Measurements from ENCODE around the gene MACROD1.

The MACROD1 gene

DNA sequence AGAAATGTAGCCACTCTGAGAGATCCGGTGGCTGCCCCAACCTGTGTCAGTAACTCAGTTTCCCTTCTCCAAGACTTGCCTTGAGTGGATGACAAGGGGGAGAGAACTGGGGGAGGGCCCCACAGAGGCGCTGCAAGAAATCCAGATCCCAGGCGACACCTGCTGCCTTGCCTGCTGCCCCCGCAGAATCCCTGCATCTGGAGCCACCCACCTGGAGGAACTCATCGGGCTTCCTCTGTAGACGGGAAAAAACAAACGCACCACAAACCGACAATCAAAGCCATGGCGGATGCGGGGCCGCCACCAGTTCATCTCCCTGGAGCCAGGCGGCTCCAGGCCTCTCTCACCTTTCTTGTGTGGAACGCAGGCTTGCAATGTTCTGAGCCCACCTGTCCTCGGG, 40.2 kb downstream of the MACROD1 start:
- Histone ChIP-seq H3K9ac (peak overlapping the region; percentile 52; the same call in 1 of the 2 replicates), H3K4me3 (no peak overlapping the region), H4K20me1 (peaks cover 90% of the 10 kb centered on the region), H3K4me2 (peak overlapping the region; percentile 72), H3K9me3 (no peaks in the 10 kb centered on the region), H3K27ac (peak overlapping the region; percentile 65), H3K27me3 (no peaks in the 10 kb centered on the region), H3K36me3 (no peaks in the 10 kb centered on the region), H3K4me1 (peaks cover 90% of the 10 kb centered on the region)
- TF ChIP-seq Cebpa-rat (IDR thresholded peaks at IDR 0.05) = no peak

DNA sequence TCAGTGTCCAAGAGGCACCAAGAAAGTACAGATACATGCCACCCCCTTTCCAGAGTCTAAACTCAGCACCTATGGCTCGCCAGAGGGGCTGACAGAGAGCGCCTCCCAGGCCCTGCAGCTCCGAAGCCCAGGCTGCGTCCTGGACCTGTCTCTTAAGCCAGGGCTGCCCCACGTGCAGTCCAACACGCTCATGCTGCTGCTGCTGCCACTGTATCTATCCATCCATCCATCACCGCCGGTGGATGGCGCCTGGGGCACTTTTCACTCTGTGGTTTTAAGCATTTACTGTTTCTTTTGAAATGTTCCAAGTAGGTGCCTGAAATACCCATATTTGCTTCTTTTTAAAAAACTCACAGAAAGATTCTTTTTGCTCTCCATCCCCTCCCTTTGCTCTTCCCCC, 41.8 kb downstream of the MACROD1 start:
- peaks cover 7% of the 10 kb centered on the region; the same call in 1 of the 2 replicates for H3K36me3 ChIP-seq
- H3K4me2 ChIP-seq = peak overlapping the region; percentile 39
- no peaks in the 10 kb centered on the region for H3K27me3 ChIP-seq
- no peak overlapping the region for H3K4me3 ChIP-seq
- H3K4me1 ChIP-seq = peaks cover 91% of the 10 kb centered on the region
- H3K9me3 ChIP-seq = no peaks in the 10 kb centered on the region
- H3K27ac ChIP-seq = no peak overlapping the region
- H3K9ac ChIP-seq = no peak overlapping the region
- no peak for TF ChIP-seq Cebpa-rat (IDR thresholded peaks at IDR 0.05)
- H4K20me1 ChIP-seq = peaks cover 90% of the 10 kb centered on the region

DNA sequence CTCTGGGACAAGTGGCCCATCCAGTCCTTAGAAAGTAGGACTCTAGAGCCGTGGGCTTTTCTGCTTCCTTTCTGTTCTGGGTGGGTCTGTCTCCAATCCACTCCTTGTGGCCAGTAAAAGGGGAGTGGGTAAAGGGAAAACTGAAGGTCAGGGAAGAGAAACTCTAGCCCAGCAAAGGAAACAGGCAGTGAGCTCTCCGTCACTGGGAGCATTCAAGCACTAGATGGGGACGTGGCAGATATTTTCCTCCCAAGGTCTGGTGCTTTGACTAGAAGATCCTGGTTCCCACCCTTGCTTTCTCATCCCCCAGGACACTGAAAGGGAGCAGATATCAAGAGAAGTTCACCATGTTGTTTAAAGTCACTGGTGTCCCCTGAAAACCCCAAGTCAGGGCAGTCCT, 42.2 kb downstream of the MACROD1 start:
- Histone ChIP-seq H3K4me1 (peaks cover 90% of the 10 kb centered on the region), H3K9me3 (no peaks in the 10 kb centered on the region), H3K9ac (no peak overlapping the region), H3K36me3 (peaks cover 12% of the 10 kb centered on the region; the same call in 1 of the 2 replicates), H3K4me2 (peak overlapping the region; percentile 39; the same call in 1 of the 2 replicates), H3K27ac (no peak overlapping the region), H3K4me3 (no peak overlapping the region), H4K20me1 (peaks cover 90% of the 10 kb centered on the region), H3K27me3 (no peaks in the 10 kb centered on the region)
- no peak for TF ChIP-seq Cebpa-rat (IDR thresholded peaks at IDR 0.05)

DNA sequence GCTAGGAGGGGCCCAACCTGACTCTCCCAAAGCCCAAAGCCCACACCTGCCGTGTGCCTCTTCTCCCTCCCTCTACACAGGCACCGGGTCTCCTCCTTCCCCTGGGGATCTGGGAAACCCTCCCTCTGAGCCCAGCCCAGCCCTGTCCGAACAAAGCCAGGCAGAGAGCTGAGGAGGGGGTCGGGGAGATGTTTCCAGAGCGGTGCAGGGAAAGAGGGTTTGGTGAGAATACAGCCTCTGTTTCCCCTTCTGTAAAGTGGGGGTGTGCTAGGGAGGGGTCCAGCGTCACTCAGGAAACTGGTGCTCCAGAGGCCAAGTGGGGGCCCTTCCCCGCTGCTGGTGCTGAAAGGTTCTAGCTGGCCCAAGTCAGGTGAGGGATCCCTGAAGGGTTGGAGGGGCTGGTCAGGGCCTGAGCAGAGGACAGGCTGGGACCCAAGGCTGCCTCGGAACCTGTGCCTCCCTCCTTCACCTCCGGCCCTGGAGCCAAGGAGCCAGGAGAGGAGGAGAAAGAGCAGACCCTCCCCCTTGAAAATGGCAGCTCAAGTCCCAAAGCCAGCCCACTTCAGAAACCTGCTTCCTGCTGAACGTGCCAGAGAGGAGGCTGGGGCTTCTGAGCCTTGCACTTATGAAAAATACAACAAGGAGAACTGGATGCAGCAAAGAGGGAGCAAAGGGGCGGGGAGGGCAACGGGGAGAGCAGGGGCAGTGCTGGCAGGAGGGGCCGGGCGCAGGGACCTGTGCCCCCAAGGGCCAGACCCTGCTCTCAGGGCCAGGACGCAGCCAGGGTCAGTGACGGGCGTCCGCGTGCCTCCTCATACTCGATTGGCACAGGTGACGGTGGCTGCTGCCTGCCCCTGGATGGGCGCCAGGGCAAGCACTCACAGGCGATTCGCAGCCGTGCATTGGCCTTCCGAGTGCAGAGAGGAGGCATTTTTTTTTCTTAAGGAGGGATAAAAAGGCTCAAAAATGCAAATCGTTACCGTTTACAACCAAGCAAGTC, 43.2 kb downstream of the MACROD1 start:
- H3K27ac ChIP-seq = peak overlapping the region; percentile 35; the same call in 1 of the 2 replicates
- no peaks in the 10 kb centered on the region for H3K9me3 ChIP-seq
- peaks cover 83% of the 10 kb centered on the region for H3K4me1 ChIP-seq
- H3K4me2 ChIP-seq = peak overlapping the region; percentile 53
- H4K20me1 ChIP-seq = peaks cover 90% of the 10 kb centered on the region
- H3K9ac ChIP-seq = no peak overlapping the region
- H3K36me3 ChIP-seq = peaks cover 22% of the 10 kb centered on the region
- H3K27me3 ChIP-seq = no peaks in the 10 kb centered on the region
- no peak overlapping the region for H3K4me3 ChIP-seq
- no peak for TF ChIP-seq Cebpa-rat (IDR thresholded peaks at IDR 0.05)

DNA sequence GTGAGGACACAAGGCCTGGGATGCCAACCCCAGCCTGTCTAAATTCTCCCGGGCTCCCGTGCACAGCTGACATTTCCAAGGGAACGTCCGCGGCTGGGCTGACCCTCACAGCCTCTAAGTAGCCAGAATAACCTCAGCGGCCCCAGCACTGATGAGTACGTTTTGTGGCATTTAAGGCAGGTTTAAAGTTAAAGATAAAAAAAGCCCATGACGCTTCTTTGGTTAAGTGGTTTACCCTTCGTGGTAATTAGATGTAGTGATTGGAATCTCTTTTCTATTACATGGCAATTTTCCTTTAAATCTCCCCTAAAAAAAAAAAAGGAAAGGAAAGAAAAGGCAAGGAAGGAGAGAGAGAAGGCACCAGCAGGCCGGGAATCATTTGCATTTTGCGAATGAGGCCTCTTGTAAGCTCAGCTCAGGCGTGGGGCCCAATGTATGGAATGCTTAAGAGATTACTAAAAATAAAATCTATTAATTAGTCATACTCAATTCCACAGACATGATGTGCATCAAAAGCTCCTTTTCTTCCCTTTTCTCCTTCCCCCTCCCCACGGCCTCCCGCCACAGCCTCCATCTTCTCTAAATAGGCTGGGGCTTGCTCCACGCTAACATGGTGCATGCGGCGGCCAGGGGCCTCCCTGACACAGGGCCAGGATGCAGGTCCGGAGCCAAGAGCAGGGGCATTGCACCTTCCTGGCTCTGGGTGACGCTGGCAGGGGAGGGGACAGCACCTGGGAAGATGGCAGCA, 44.1 kb downstream of the MACROD1 start:
- H3K36me3 ChIP-seq = peaks cover 31% of the 10 kb centered on the region
- 0 out of 2 replicates have a peak overlapping the region, but pooled peaks have one; percentile 35 for H3K27ac ChIP-seq
- peaks cover 97% of the 10 kb centered on the region for H4K20me1 ChIP-seq
- no peaks in the 10 kb centered on the region for H3K27me3 ChIP-seq
- H3K4me1 ChIP-seq = peaks cover 81% of the 10 kb centered on the region
- no peak for TF ChIP-seq Cebpa-rat (IDR thresholded peaks at IDR 0.05)
- H3K9ac ChIP-seq = no peak overlapping the region
- H3K4me3 ChIP-seq = no peak overlapping the region
- H3K4me2 ChIP-seq = peak overlapping the region; percentile 53
- H3K9me3 ChIP-seq = no peaks in the 10 kb centered on the region

DNA sequence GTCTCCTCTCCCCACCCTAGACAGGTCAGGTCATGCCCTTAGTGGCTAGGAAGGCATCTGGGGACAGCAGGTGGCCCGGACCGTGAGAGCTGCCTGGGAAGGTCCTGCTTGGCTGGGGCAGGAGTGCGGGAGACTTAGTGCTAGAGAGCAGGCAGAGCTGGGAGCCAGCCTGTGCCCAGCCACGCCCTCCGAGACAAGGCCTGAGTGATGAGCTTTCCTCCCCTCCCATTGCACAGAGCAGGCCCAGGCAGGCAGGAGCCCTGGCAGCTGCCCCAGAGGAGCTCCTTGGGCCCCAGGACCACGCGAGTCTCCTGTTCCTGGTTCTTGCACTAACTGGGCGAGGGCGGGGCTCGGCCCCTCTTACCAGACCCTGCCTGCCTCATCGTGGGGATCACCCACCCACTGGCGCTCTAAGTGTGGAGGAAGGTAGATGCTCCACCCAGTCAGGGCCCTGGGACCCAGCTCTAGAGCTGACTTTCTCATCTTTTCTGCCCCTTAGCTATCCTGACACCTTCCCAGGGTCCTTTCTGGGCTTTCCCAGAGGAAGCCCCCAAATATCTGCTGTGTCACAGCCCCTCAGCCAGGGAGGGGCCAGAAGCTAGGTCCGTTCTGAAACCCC, 44.9 kb downstream of the MACROD1 start:
- 0 out of 2 replicates have a peak overlapping the region, but pooled peaks have one; percentile 50 for H3K9ac ChIP-seq
- H3K27ac ChIP-seq = no peak overlapping the region
- H3K36me3 ChIP-seq = peaks cover 38% of the 10 kb centered on the region
- no peaks in the 10 kb centered on the region for H3K27me3 ChIP-seq
- TF ChIP-seq Cebpa-rat (IDR thresholded peaks at IDR 0.05) = no peak
- peak overlapping the region; percentile 53 for H3K4me2 ChIP-seq
- peaks cover 79% of the 10 kb centered on the region for H3K4me1 ChIP-seq
- no peak overlapping the region for H3K4me3 ChIP-seq
- H4K20me1 ChIP-seq = peaks cover 97% of the 10 kb centered on the region
- no peaks in the 10 kb centered on the region for H3K9me3 ChIP-seq

DNA sequence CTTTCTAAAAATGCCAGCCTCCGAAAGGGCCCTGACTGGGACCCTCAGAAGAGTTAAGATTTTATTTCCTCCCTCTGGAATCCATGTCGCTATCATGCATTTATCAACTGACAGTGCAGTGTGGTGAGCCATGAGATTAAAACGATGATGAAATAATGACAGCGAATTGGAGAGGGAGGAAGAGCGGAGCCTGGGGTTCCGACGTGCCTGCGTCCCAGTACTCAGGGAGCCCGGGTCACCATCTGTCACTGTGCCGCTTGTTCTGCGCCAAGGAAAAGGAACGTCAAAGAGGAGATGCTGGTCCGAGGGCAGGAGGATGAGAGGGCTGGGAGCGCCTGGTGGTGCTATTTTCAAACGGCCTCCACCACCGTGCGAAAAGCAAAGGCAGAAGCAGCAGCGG, 46.2 kb downstream of the MACROD1 start:
- Histone ChIP-seq H3K9me3 (no peaks in the 10 kb centered on the region), H4K20me1 (peaks cover 97% of the 10 kb centered on the region), H3K4me1 (peaks cover 65% of the 10 kb centered on the region), H3K4me3 (no peak overlapping the region), H3K36me3 (peaks cover 50% of the 10 kb centered on the region), H3K27ac (peak overlapping the region; percentile 37; the same call in 1 of the 2 replicates), H3K9ac (peak overlapping the region; percentile 50), H3K4me2 (peak overlapping the region; percentile 28), H3K27me3 (no peaks in the 10 kb centered on the region)
- TF ChIP-seq Cebpa-rat (IDR thresholded peaks at IDR 0.05) = no peak

DNA sequence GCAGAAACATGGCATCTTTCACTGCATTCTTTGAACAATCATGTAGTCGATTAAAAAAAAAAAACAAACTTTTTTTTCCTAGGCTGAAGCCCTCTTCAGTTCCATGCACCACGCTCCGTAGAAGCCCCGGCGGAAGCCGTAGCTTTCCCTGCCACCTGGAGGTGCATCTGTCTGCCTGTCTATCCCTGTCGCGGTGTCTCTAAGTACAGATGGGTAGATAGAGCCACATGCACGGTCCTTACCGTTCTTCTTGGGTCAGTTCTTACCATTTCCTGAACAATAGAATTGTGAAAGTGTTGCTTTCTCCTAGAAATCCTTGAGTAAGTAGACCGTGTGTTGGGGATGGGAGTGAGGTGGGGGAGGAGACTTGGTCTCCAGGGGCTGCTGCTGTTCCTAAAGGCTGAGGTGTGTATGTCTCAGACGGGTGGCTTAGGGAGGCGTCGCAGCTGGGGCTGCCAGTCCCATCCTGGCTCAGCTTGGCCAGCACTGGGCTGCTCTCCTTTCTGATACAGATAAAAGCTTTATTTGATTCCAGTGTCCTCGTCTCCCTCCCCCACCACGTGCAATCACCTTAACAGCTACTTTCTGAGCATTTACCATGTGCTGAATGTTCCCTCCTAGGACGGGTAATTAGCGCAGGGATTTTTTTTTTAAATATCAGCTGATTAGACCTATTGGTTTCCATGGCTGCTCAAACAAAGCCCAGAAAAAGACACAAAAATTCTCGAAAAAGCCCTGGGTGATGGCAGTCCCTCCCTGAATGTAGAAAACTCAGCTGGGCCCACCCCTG, 46.8 kb downstream of the MACROD1 start:
- H3K4me2 ChIP-seq = peak overlapping the region; percentile 28; the same call in 1 of the 2 replicates

More for the DNA sequence above, 46.8 kb downstream of the MACROD1 start:
- Histone ChIP-seq H3K36me3 (peaks cover 56% of the 10 kb centered on the region), H3K4me1 (peaks cover 59% of the 10 kb centered on the region), H3K9me3 (no peaks in the 10 kb centered on the region), H3K9ac (peak overlapping the region; percentile 50), H3K4me3 (no peak overlapping the region), H3K27me3 (no peaks in the 10 kb centered on the region), H3K27ac (no peak overlapping the region), H4K20me1 (peaks cover 97% of the 10 kb centered on the region)
- TF ChIP-seq Cebpa-rat (IDR thresholded peaks at IDR 0.05) = no peak
